K562 (cell line): ENCODE results near the gene SIGLEC14. TPM values are rescaled to one million over a fixed set of nuclear protein-coding genes. Genes with fewer than 3 reads are reported as not detected.

ENCODE experiments used
- ELF1 ChIP-seq: fragments of 200-800 bp; sonication (Bioruptor generic); IDR thresholded peaks from 2 replicates; pipeline ENCODE4 v1.6.1; 2016; ENCODE audit warnings: missing genetic modification characterization, missing compliant biosample characterization
- MYC ChIP-seq, 2 experiments: fragments of 250-450 bp in 1 of 2; sonication (Bioruptor Pico) in 1 of 2; IDR thresholded peaks; 2 replicates each; pipeline versions ENCODE4 v1.5.1 to v1.6.1; 2012 to 2021; ENCODE audit warnings: low read depth in 2 of 2, borderline replicate concordance in 1 of 2, improper control_type of control experiment in 1 of 2, low read length in 1 of 2, mild to moderate bottlenecking in 1 of 2, moderate library complexity in 1 of 2
- NELFE ChIP-seq: IDR thresholded peaks from 2 replicates; pipeline ENCODE4 v1.6.1; 2011; ENCODE audit warnings: mild to moderate bottlenecking; ENCODE audit not compliant: insufficient read depth, insufficient read length
- RB1 ChIP-seq: fragments of 450-650 bp; IDR thresholded peaks from 2 replicates; pipeline ENCODE4 v1.6.1; 2017; ENCODE audit warnings: low read depth, mild to moderate bottlenecking
- TRIM25 ChIP-seq: fragments of 450-650 bp; IDR thresholded peaks from 2 replicates; pipeline ENCODE4 v1.7.0; 2016; ENCODE audit warnings: borderline replicate concordance
- polyA plus RNA-seq, 8 experiments: library from polyadenylated mRNA; depleted of rRNA in 4 of 8; stranded (reverse) in 5 of 8; unstranded in 3 of 8; fragments of >200 nt; fragmentation: Nextera tagmentation in 2 of 8; fragmentation: Illumina TruSeq in 1 of 8; extraction: Ambion mirVana in 2 of 8; extraction: Trizol in 1 of 8; gene quantifications; 2 replicates each; pipeline versions ENCODE4 v1.2.1 to v1.2.3, GENCODE V29; 2011 to 2014; ENCODE audit warnings: inconsistent platforms in 1 of 8, missing spikeins in 1 of 8
- total RNA-seq, 7 experiments: library from RNA; depleted of rRNA in 6 of 7; stranded (reverse); fragments of >200 nt in 6 of 7; fragmentation: Illumina TruSeq in 2 of 7; extraction: Trizol in 2 of 7; gene quantifications; 2 replicates each; pipeline versions ENCODE4 v1.2.1 to v1.2.3, GENCODE V29; 2011 to 2021; ENCODE audit warnings: low replicate concordance in 1 of 7
- TF ChIP-seq, protein P1 (sequence below): fragments of 250-450 bp; sonication (Bioruptor Pico); IDR thresholded peaks from 2 replicates; pipeline ENCODE4 v1.5.0; 2021
- TF ChIP-seq, protein P2 (sequence below), 2 experiments: fragments of 450-650 bp in 1 of 2; IDR thresholded peaks; 2 replicates each; pipeline ENCODE4 v1.6.1; 2011 to 2017; ENCODE audit warnings: low read depth in 2 of 2, antibody characterized with exemption in 1 of 2, borderline replicate concordance in 1 of 2, low read length in 1 of 2, mild to moderate bottlenecking in 1 of 2, mixed read lengths in 1 of 2; ENCODE audit not compliant: control insufficient read depth in 1 of 2
- TF ChIP-seq, protein P3 (sequence below): fragments of 450-650 bp; IDR thresholded peaks from 2 replicates; pipeline ENCODE4 v1.6.1; 2016; ENCODE audit warnings: antibody characterized with exemption

SIGLEC14 gene
- total and polyA plus RNA-seq, 9 of the 15 experiments (the other 6 are each of a cell fraction or from before 2014, with no cell fraction given), result not detected

GRCh38 chr19:51688671-51689571 is 42.3 kb upstream of the SIGLEC14 start (continued):
- TF ChIP-seq ELF1 (tag), result no peak
- peak; percentile 74 for TF ChIP-seq RB1
- TF ChIP-seq, protein P1, sequence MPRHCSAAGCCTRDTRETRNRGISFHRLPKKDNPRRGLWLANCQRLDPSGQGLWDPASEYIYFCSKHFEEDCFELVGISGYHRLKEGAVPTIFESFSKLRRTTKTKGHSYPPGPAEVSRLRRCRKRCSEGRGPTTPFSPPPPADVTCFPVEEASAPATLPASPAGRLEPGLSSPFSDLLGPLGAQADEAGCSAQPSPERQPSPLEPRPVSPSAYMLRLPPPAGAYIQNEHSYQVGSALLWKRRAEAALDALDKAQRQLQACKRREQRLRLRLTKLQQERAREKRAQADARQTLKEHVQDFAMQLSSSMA (CRISPR knock-in tag), result no peak
- peak; percentile 12; the same call in 1 of the 2 replicates for TF ChIP-seq MYC (IDR thresholded peaks at IDR 0.05; ENCODE audit: low read depth, low read length)
- no peak for TF ChIP-seq MYC (CRISPR knock-in tag; IDR thresholded peaks at IDR 0.05; ENCODE audit: borderline replicate concordance, low read depth)
- no peak for TF ChIP-seq NELFE
- peak; percentile 94; the same call in 1 of the 2 replicates for TF ChIP-seq TRIM25
- TF ChIP-seq, protein P2, sequence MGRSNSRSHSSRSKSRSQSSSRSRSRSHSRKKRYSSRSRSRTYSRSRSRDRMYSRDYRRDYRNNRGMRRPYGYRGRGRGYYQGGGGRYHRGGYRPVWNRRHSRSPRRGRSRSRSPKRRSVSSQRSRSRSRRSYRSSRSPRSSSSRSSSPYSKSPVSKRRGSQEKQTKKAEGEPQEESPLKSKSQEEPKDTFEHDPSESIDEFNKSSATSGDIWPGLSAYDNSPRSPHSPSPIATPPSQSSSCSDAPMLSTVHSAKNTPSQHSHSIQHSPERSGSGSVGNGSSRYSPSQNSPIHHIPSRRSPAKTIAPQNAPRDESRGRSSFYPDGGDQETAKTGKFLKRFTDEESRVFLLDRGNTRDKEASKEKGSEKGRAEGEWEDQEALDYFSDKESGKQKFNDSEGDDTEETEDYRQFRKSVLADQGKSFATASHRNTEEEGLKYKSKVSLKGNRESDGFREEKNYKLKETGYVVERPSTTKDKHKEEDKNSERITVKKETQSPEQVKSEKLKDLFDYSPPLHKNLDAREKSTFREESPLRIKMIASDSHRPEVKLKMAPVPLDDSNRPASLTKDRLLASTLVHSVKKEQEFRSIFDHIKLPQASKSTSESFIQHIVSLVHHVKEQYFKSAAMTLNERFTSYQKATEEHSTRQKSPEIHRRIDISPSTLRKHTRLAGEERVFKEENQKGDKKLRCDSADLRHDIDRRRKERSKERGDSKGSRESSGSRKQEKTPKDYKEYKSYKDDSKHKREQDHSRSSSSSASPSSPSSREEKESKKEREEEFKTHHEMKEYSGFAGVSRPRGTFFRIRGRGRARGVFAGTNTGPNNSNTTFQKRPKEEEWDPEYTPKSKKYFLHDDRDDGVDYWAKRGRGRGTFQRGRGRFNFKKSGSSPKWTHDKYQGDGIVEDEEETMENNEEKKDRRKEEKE (IDR thresholded peaks at IDR 0.05; ENCODE audit: borderline replicate concordance in 1 of 2, control insufficient read depth in 1 of 2, low read depth in 2 of 2, low read length in 1 of 2), result peak in 1 of 2 experiments; percentile 65; a peak in 1 of 4 replicates
- TF ChIP-seq, protein P3, sequence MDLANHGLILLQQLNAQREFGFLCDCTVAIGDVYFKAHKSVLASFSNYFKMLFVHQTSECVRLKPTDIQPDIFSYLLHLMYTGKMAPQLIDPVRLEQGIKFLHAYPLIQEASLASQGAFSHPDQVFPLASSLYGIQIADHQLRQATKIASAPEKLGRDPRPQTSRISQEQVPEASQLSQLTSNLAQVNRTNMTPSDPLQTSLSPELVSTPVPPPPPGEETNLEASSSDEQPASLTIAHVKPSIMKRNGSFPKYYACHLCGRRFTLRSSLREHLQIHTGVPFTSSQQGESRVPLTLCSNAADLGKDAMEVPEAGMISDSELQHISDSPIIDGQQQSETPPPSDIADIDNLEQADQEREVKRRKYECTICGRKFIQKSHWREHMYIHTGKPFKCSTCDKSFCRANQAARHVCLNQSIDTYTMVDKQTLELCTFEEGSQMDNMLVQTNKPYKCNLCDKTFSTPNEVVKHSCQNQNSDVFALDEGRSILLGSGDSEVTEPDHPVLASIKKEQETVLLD, result peak; percentile 82
- TF ChIP-seq, all 486 proteins: peak for 113
